Neural progenitor cell (in vitro differentiated cells): ENCODE data around the gene KIF9. TPM values are rescaled to one million over a fixed set of nuclear protein-coding genes. Genes with fewer than 3 reads are reported as not detected.

Source experiments
- DNase-seq: peaks from one replicate; pipeline ENCODE4 v3.0.0-alpha.2; 2016; ENCODE audit warnings: low spot score
- H2AFZ ChIP-seq: fragments of 200-600 bp; sonication (generic); replicated peaks from 2 replicates; pipeline ENCODE4 v1.6.1; 2016; ENCODE audit warnings: antibody characterized with exemption
- H3F3A ChIP-seq: fragments of 200-600 bp; sonication (generic); 2 replicates; pipeline ENCODE4 v1.6.1; 2016; ENCODE audit warnings: antibody characterized with exemption, low read depth
- H3K27ac ChIP-seq: fragments of 200-600 bp; sonication (generic); 2 replicates; pipeline ENCODE4 v1.5.1; 2016; ENCODE audit warnings: mild to moderate bottlenecking
- H3K27me3 ChIP-seq: fragments of 200-600 bp; sonication (generic); 2 replicates; pipeline ENCODE4 v1.6.1; 2016; ENCODE audit warnings: mild to moderate bottlenecking, moderate library complexity
- H3K36me3 ChIP-seq: fragments of 200-600 bp; sonication (generic); 2 replicates; pipeline ENCODE4 v1.5.1; 2016
- H3K4me1 ChIP-seq: fragments of 200-600 bp; sonication (generic); 2 replicates; pipeline ENCODE4 v1.6.1; 2016; ENCODE audit warnings: mixed run types
- H3K4me2 ChIP-seq: fragments of 200-600 bp; sonication (generic); 2 replicates; pipeline ENCODE4 v1.6.1; 2016
- H3K4me3 ChIP-seq: fragments of 200-600 bp; sonication (generic); 2 replicates; pipeline ENCODE4 v1.5.1; 2016
- H3K79me2 ChIP-seq: fragments of 200-600 bp; sonication (generic); 2 replicates; pipeline ENCODE4 v1.6.1; 2016; ENCODE audit warnings: low read depth
- H3K9ac ChIP-seq: fragments of 200-600 bp; sonication (generic); 2 replicates; pipeline ENCODE4 v1.6.1; 2016
- H3K9me3 ChIP-seq: fragments of 200-600 bp; sonication (generic); 2 replicates; pipeline ENCODE4 v1.5.1; 2016; ENCODE audit warnings: low read depth
- H4K20me1 ChIP-seq: fragments of 200-600 bp; sonication (generic); 2 replicates; pipeline ENCODE4 v1.6.1; 2016; ENCODE audit warnings: low read depth
- H3K27ac Mint-ChIP-seq: 3 replicates; pipeline ENCODE4 v1.8.0; 2021; ENCODE audit warnings: mixed read lengths
- H3K27me3 Mint-ChIP-seq: 2 replicates; pipeline ENCODE4 v1.8.0; 2022; ENCODE audit warnings: low read depth, mild to moderate bottlenecking, inconsistent platforms, moderate library complexity, mixed read lengths; ENCODE audit not compliant: insufficient read depth
- H3K36me3 Mint-ChIP-seq: 3 replicates; pipeline ENCODE4 v1.8.0; 2021; ENCODE audit warnings: mixed read lengths
- H3K4me1 Mint-ChIP-seq: 3 replicates; pipeline ENCODE4 v1.8.0; 2021; ENCODE audit warnings: mixed read lengths
- H3K4me3 Mint-ChIP-seq: 3 replicates; pipeline ENCODE4 v1.8.0; 2021; ENCODE audit warnings: mild to moderate bottlenecking, moderate library complexity, mixed read lengths
- H3K9me3 Mint-ChIP-seq: 3 replicates; pipeline ENCODE4 v1.8.0; 2020; ENCODE audit warnings: mixed read lengths
- EZH2 ChIP-seq: fragments of 200-600 bp; sonication (generic); IDR thresholded peaks from 2 replicates; pipeline ENCODE4 v1.6.1; 2017; ENCODE audit warnings: antibody characterized with exemption, mild to moderate bottlenecking, moderate library complexity
- EZH2phosphoT487 ChIP-seq: fragments of 200-600 bp; sonication (generic); IDR thresholded peaks from 2 replicates; pipeline ENCODE4 v1.6.1; 2017; ENCODE audit warnings: antibody characterized with exemption
- total RNA-seq: library from RNA; depleted of rRNA; stranded (reverse); fragments of >200 nt; gene quantifications from 2 replicates; pipeline ENCODE4 v1.2.3, GENCODE V29; 2015; ENCODE audit warnings: low replicate concordance
- TF ChIP-seq, protein P1 (sequence below): fragments of 200-600 bp; sonication (generic); IDR thresholded peaks from 2 replicates; pipeline ENCODE4 v1.5.1; 2017; ENCODE audit warnings: antibody characterized with exemption, mild to moderate bottlenecking

KIF9 gene
- total RNA-seq, 1 donor from 2014 or later: 6.4 TPM

DNA sequence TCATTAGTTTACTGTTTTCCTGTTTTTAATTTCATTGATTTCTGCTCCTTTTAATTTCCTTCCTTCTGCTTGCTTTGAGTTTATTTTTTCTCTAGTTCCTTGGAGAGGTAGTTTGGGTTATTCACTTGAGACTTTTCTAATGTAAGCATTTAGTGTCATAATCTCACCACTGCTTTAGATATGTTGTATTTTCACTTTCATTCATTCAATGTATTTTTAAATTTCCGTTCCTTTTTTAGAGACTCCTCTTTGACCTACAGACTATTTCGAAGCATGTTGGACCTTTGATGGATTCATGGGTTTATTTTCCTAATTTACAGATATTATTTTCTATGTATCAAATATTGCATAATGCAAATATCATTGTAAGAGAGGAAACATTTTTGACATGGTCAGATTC is 23.4 kb upstream of the KIF9 start:
- H3K9me3 ChIP-seq: no peaks in the 10 kb centered on the region
- H3K27ac ChIP-seq: no peak overlapping the region
- H3K4me1 ChIP-seq: no peaks in the 10 kb centered on the region
- no peak overlapping the region for H3K9ac ChIP-seq
- no peak overlapping the region for H3K4me3 Mint-ChIP-seq
- H3K36me3 ChIP-seq: peaks cover 8% of the 10 kb centered on the region
- no peak overlapping the region for H3K4me2 ChIP-seq
- no peak overlapping the region for H3K4me3 ChIP-seq
- H3K79me2 ChIP-seq: peaks cover 24% of the 10 kb centered on the region
- no peaks in the 10 kb centered on the region for H4K20me1 ChIP-seq
- H3K27me3 ChIP-seq: no peaks in the 10 kb centered on the region
- no peak overlapping the region for H2AFZ ChIP-seq
- H3K9me3 Mint-ChIP-seq: peaks cover 13% of the 10 kb centered on the region
- H3K4me1 Mint-ChIP-seq: no peaks in the 10 kb centered on the region
- H3K36me3 Mint-ChIP-seq: peaks cover 32% of the 10 kb centered on the region
- no peak for DNase-seq
- H3K27me3 Mint-ChIP-seq: no peaks in the 10 kb centered on the region
- no peaks in the 10 kb centered on the region for H3F3A ChIP-seq
- no peak overlapping the region for H3K27ac Mint-ChIP-seq
- TF ChIP-seq, protein P1, sequence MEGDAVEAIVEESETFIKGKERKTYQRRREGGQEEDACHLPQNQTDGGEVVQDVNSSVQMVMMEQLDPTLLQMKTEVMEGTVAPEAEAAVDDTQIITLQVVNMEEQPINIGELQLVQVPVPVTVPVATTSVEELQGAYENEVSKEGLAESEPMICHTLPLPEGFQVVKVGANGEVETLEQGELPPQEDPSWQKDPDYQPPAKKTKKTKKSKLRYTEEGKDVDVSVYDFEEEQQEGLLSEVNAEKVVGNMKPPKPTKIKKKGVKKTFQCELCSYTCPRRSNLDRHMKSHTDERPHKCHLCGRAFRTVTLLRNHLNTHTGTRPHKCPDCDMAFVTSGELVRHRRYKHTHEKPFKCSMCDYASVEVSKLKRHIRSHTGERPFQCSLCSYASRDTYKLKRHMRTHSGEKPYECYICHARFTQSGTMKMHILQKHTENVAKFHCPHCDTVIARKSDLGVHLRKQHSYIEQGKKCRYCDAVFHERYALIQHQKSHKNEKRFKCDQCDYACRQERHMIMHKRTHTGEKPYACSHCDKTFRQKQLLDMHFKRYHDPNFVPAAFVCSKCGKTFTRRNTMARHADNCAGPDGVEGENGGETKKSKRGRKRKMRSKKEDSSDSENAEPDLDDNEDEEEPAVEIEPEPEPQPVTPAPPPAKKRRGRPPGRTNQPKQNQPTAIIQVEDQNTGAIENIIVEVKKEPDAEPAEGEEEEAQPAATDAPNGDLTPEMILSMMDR: no peak
- TF ChIP-seq EZH2 (no peak), EZH2phosphoT487 (no peak)

DNA sequence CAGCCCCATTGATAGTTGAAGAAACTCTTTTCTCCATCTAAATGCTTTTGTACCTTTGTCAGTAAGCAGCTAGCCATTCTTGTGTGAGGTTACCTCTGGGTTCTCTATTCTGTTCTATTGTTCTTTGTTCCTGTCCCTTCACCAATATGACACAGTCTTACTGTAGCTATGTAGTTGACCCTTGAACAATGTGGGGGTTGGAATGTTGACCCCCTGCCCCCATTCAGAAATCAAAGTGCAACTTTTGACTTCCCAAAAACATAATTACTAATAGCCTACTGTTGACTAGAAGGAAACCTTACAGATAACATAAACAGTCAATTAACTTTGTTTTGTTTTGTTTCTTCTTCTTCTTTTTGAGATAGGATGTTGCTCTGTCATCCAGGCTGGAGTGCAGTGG is 18.9 kb upstream of the KIF9 start:
- Histone ChIP-seq H3K27ac (no peak overlapping the region), H3K9me3 (no peaks in the 10 kb centered on the region), H3F3A (no peaks in the 10 kb centered on the region), H3K4me3 (no peak overlapping the region), H2AFZ (no peak overlapping the region), H3K4me1 (no peaks in the 10 kb centered on the region), H3K27me3 (no peaks in the 10 kb centered on the region), H3K4me2 (no peak overlapping the region), H3K79me2 (peaks cover 26% of the 10 kb centered on the region), H4K20me1 (peaks cover 5% of the 10 kb centered on the region), H3K9ac (no peak overlapping the region), H3K36me3 (peaks cover 3% of the 10 kb centered on the region)
- no peak for DNase-seq
- TF ChIP-seq EZH2 (no peak), EZH2phosphoT487 (no peak)
- TF ChIP-seq, protein P1: no peak
- peaks cover 15% of the 10 kb centered on the region for H3K36me3 Mint-ChIP-seq
- no peaks in the 10 kb centered on the region for H3K27me3 Mint-ChIP-seq
- no peak overlapping the region for H3K27ac Mint-ChIP-seq
- H3K4me3 Mint-ChIP-seq: no peak overlapping the region
- H3K9me3 Mint-ChIP-seq: no peaks in the 10 kb centered on the region
- no peaks in the 10 kb centered on the region for H3K4me1 Mint-ChIP-seq

DNA sequence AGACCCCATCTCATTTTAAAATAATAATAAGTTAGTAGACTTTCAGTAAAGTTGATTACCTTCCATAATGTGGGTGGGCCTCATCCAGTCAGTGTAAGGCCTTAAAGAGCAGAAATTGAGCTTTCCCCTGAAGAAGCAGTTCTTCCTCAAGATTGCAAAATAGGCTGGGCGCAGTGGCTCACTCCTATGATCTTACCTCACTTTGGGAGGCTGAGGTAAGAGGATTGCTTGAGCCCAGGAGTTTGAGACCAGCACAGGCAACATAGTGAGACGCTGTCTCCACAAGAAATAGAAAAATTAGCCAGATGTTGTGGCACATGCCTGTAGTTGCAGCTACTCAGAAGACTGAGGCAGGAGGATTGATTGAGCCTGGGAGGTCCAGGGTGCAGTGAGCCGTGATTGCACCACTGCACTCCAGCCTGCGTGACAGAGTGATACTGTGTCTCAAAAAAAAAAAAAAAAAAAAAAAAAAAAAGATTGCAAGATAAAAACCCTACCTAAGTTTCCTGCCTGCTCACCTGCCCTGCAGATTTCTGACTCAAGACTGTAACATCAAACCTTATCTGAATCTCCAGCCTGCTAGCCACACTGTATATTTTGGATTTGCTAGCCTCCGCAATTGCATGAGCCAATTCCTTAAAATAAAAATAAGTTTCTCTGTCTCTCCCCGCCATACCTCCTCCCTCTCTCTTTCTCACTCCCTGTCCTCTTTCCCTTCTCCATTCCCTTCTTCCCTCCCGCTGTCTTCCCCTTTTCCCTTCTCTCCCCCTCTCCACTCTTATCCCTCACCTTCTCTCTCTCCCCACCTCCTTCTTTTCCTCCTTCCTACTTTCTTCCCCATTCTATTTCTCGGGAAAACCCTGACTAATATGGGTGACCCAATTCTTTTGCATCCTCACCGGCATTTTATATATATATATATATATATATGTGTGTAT is 17.1 kb upstream of the KIF9 start:
- H3K4me3 ChIP-seq: no peak overlapping the region
- H2AFZ ChIP-seq: no peak overlapping the region
- peaks cover 4% of the 10 kb centered on the region for H3K4me1 ChIP-seq
- no peak overlapping the region for H3K27ac ChIP-seq
- H3K9me3 ChIP-seq: no peaks in the 10 kb centered on the region
- no peak for TF ChIP-seq EZH2phosphoT487
- no peak for DNase-seq
- Mint-ChIP-seq H3K4me1 (peaks cover 8% of the 10 kb centered on the region), H3K36me3 (peaks cover 12% of the 10 kb centered on the region), H3K27me3 (peaks cover 3% of the 10 kb centered on the region), H3K9me3 (no peaks in the 10 kb centered on the region), H3K27ac (no peak overlapping the region), H3K4me3 (no peak overlapping the region)
- H3F3A ChIP-seq: no peaks in the 10 kb centered on the region
- H3K36me3 ChIP-seq: no peaks in the 10 kb centered on the region
- no peak overlapping the region for H3K4me2 ChIP-seq
- H3K27me3 ChIP-seq: no peaks in the 10 kb centered on the region
- no peak overlapping the region for H3K9ac ChIP-seq
- peaks cover 10% of the 10 kb centered on the region for H4K20me1 ChIP-seq
- peaks cover 22% of the 10 kb centered on the region for H3K79me2 ChIP-seq

DNA sequence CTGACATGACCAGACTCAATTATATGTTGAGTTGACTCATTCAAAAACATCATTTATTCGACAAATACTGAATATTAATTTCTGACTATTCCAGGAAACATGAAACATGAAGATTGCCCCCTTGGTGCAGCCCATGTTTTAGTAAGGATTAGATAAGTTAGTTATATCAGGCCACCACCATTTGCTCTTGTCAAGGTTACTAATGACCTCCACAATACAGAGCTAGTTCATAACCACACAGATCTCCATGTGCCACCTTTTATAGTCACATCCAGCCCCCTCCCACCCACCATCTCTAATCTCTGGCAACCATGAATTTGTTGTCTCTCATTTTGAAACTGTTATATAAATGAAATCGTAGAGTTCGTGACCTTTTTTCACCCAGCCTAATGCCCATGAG is 15.8 kb upstream of the KIF9 start:
- Histone ChIP-seq H3F3A (no peaks in the 10 kb centered on the region), H3K4me2 (no peak overlapping the region), H3K4me3 (no peak overlapping the region), H3K27ac (no peak overlapping the region), H3K9me3 (no peaks in the 10 kb centered on the region), H3K9ac (no peak overlapping the region), H2AFZ (no peak overlapping the region), H3K27me3 (no peaks in the 10 kb centered on the region), H3K79me2 (peaks cover 20% of the 10 kb centered on the region), H3K36me3 (no peaks in the 10 kb centered on the region), H3K4me1 (peaks cover 4% of the 10 kb centered on the region), H4K20me1 (peaks cover 19% of the 10 kb centered on the region)
- Mint-ChIP-seq H3K4me1 (peaks cover 10% of the 10 kb centered on the region), H3K9me3 (no peaks in the 10 kb centered on the region), H3K27ac (no peak overlapping the region), H3K27me3 (peaks cover 3% of the 10 kb centered on the region), H3K36me3 (peaks cover 12% of the 10 kb centered on the region), H3K4me3 (no peak overlapping the region)
- TF ChIP-seq, protein P1: no peak
- no peak for TF ChIP-seq EZH2phosphoT487
- TF ChIP-seq EZH2: no peak
- no peak for DNase-seq
